Motor neuron (in vitro differentiated cells): ENCODE results near the gene NQO1. TPM values are rescaled to one million over a fixed set of nuclear protein-coding genes. Genes with fewer than 3 reads are reported as not detected.
A peak's percentile ranks its signal among the peaks of the same experiment; 100 is the strongest.

Experiments
- ATAC-seq, 8 experiments: fragments of 200-7000 bp; cut with Tn5 transposase; replicated peaks in 6 of 8; 2 replicates each; pipeline ENCODE4 v1.8.0; 2021; ENCODE audit warnings: mild to moderate bottlenecking in 8 of 8, moderate library complexity in 8 of 8
- H3K27ac ChIP-seq, 2 donors: fragments of 250-450 bp; sonication (Bioruptor Pico); 2 replicates each; pipeline ENCODE4 v1.9.0; 2021; ENCODE audit warnings: antibody characterized with exemption in 2 of 2, mild to moderate bottlenecking in 2 of 2, moderate library complexity in 1 of 2
- H3K4me1 ChIP-seq, 2 donors: fragments of 250-450 bp; sonication (Bioruptor Pico); replicated peaks in 1 of 2; 2 replicates each; pipeline ENCODE4 v1.6.1; 2021; ENCODE audit warnings: antibody characterized with exemption in 2 of 2, mild to moderate bottlenecking in 2 of 2, moderate library complexity in 1 of 2
- H3K4me3 ChIP-seq, 5 donors: fragments of 250-450 bp; sonication (Bioruptor Pico); 2 replicates each; pipeline ENCODE4 v1.9.0; 2021; ENCODE audit warnings: antibody characterized with exemption in 5 of 5, mild to moderate bottlenecking in 5 of 5, moderate library complexity in 4 of 5
- WGBS, 10 experiments: fragments of 450-650 bp; shearing (Covaris generic); methylation state at CpG; one replicate each; pipeline ENCODE4 v1.0.0; 2022; 5-methylcytosine and 5-hydroxymethylcytosine counted together
- in situ Hi-C, 9 experiments: fragments of 400-800 bp; cut with MboI; loops; one replicate each; pipeline ENCODE4 v1.15.0; 2021; ENCODE audit warnings: low sequenced_read_pairs in 9 of 9, low pct_unique_long_range_greater_than_20kb in 2 of 9; ENCODE audit not compliant: unreplicated experiment in 9 of 9
- total RNA-seq, 8 experiments: library from RNA; unstranded; fragments of 300-600 nt; gene quantifications; 2 replicates each; pipeline versions ENCODE4 v1.2.3 to v1.2.4, GENCODE V29; 2022

Gene NQO1
- total RNA-seq, 8 experiments from 2014 or later = 4.1 to 120 (median 32.6) TPM

DNA sequence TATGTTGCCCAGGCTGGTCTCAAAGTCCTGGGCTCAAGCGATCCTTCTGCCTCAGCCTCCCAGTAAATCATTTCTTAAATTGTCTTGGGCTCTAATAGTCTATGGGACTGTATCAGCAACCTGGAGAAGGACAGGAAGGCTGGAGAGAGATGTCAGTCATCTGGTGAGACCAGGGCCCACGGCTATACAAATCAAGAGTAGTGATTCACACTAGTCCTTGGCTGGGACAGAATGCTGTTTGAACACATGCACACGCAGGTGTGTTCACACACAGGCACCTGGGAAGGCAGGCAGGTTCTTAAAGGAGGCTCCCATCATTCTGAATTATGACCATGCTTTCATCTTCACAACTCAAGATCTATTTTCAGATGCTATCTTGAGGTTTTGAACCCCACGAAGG lies 14.1 kb downstream of the NQO1 start:
- in situ Hi-C loops = no loop called here
- ATAC-seq = no peak
- Histone ChIP-seq H3K4me3 (no peak overlapping the region), H3K4me1 (no peaks in the 10 kb centered on the region), H3K27ac (no peak overlapping the region)
- WGBS, 10 experiments = 75 to 100% (median 100%) methylated on average over 1 to 2 of the region's 4 CpGs; no CpG with 5 or more reads in 3 of the 10 experiments

DNA sequence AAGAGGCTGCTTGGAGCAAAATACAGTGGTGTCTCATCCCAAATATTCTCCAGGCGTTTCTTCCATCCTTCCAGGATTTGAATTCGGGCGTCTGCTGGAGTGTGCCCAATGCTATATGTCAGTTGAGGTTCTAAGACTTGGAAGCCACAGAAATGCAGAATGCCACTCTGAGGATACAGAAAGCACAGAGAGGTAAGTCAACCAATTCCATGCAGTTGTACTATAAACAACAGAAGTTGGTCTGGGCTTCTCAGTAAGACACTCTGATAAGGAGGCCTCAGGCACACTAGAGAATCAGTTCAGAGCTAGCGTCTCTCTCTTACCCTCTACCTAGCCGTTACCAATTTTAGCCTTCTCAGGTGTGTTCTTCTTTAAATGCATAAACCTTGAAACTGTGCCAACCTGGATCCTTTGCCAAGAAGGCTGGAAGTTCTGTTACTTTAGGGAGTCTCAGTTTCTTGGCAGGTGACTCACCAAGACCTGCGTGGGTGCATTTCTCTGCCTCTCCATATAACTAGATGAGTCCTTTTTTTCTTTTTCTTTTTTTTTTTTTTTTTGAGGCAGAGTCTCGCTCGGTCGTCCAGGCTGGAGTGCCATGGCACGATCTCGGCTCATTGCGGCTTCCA lies 15.1 kb downstream of the NQO1 start:
- Histone ChIP-seq H3K4me3 (no peak overlapping the region), H3K27ac (no peak overlapping the region), H3K4me1 (no peaks in the 10 kb centered on the region)
- in situ Hi-C loops = no loop called here
- 71 to 100% (median 83%) methylated on average over 3 to 12 of the region's 12 CpGs; no CpG with 5 or more reads in 2 of the 10 experiments for WGBS, 10 experiments
- no peak for ATAC-seq

DNA sequence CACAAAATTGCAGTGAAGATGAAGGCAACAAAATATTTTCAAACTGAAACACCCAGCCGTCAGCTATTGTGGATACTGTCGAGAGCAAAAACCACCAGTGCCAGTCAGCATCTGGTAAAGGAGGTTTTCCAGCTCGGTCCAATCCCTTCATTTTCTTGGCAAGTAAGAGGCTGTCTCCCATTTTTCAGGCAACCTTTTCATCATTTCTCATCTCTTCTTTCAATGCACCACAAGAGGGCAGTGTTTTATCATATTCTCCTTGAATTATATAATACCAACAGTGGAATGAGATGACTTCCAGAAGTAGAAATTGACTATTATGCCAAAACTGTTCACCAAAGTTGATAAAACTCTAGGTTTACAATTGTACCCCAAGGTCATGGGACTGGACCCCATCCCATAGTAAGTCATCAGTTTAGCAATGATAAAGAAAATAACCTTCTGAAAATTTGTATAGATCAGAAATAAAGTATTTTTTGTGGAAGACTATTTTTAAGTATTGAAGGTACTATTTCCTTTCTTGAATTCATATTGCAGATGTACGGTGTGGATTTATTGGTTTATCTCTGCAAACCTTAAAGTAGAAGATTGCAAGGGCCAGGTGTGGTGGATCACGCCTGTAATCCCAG lies 16.8 kb downstream of the NQO1 start:
- no peak overlapping the region for H3K27ac ChIP-seq
- WGBS, 10 experiments = 11 to 100% (median 48%) methylated on average over 1 to 5 of the region's 5 CpGs; no CpG with 5 or more reads in 1 of the 10 experiments

DNA sequence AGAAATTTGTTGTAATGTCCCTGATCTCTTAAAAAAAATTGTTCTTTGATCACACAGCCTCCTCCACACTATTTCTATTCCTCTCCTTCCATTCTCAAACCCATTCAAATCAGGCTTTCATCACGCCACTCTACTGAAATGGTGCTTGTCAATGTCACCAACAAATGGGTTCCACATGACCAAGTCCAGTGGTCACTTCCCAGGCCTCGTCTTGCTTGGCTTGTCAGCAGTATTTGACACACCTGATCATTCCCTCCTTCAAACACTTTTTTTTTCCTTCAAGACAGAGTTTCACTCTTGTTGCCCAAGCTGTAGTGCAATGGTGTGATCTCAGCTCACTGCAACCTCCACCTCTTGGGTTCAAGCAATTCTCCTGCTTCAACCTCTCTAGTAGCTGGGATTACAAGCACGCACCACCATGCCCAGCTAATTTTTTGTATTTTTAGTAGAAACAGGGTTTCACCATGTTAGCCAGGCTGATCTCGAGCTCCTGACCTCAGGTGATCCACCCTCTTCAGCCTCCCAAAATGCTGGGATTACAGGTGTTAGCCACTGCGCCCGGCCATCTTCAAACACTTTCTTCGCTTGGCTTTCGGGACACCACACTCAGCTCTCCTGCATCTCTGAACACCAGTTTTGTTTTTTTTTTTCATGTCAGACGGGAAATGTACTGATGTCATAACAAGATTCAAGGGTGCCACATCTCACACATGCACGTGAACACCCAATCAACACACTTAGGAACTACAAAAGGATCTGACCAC lies 18.3 kb downstream of the NQO1 start:
- no peak for ATAC-seq
- Histone ChIP-seq H3K4me1 (no peaks in the 10 kb centered on the region), H3K27ac (no peak overlapping the region), H3K4me3 (no peak overlapping the region)
- in situ Hi-C loops = no loop called here
- WGBS, 10 experiments = 71 to 98% (median 85%) methylated on average over 1 to 7 of the region's 10 CpGs

More for the DNA sequence above, 16.8 kb downstream of the NQO1 start:
- peak in 7 of 8 experiments; percentile 24 to 70 (median 42) for ATAC-seq
- in situ Hi-C loops = no loop called here
- no peak overlapping the region for H3K4me3 ChIP-seq
- H3K4me1 ChIP-seq = no peaks in the 10 kb centered on the region

DNA sequence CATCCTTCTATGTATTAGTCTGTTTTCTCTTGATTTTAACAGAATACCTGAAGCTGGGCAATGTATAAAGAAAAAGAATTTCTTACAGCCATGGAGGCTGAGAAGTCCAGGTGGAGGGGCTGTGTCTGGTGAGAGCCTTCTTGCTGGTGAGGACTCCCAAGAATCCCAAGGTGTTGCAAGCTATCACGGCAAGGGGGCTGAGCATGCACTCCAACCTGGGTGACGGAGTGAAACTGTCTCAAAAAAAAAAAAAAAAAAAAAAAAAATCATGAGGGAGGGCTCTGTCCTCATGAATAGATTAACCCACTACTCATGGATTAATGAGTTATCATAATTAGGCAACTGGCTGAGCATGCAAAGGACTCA lies 19.4 kb downstream of the NQO1 start:
- 90 to 100% (median 100%) methylated on average over 1 to 2 of the region's 2 CpGs; no CpG with 5 or more reads in 5 of the 10 experiments for WGBS, 10 experiments
- Histone ChIP-seq H3K27ac (no peak overlapping the region), H3K4me3 (no peak overlapping the region), H3K4me1 (no peaks in the 10 kb centered on the region)
- in situ Hi-C loops = no loop called here
- no peak for ATAC-seq

DNA sequence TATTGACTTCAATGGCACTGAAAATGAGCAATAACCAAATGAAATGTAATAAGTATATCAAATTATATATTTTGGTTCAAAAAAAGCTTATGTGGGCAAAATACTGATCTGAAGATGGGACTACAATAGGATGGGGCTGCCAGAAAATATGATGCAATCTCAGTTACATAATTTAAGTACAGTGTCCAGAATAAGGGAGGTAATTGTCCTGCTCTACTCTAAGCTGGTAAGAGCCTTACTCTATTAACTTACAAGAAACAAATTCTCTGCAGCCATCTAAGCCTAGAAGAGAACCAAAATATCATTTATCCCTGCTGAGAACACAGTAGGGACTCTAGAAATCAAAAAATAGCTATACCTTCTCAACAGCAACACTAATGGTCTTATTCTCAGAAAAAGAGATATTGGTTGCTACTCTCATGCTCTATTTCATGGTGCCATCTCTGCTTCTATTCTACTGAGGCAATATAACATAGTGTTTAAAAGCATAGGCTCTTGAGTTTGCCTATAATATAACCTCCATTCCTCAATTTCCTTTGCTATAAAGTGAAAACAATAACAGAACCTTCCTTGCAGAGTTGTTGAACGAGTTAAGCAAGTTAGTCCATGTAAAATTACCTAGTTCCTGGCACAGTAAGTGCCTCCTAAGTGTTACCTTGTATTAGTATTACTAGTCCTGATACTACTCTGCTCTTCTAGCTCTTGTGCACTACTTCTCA lies 19.9 kb downstream of the NQO1 start:
- in situ Hi-C loops = no loop called here
- Histone ChIP-seq H3K4me3 (no peak overlapping the region), H3K27ac (no peak overlapping the region), H3K4me1 (no peaks in the 10 kb centered on the region)
- WGBS, 10 experiments = 20 to 100% (median 82%) methylated on average over 1 of the region's 1 CpG; no CpG with 5 or more reads in 2 of the 10 experiments
- peak in 1 of 8 experiments; percentile 26 for ATAC-seq

DNA sequence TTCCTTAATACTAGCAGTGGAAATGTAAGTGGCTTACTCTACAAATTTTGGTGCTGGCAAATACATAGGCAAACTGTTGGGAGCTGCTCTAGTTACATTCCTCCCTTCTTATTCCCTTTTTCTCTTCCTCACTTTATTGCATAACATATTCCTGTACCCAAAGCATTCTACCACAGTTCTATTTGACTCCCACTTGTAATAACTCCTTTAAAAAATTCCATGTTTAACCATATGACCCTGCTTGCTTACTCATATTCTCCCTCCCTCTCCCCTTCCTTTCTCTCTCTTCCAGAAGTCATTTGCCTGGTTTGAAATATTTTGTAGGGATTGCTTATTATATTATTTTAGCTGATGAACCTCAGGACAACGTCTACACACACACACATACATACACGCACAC lies 22.7 kb downstream of the NQO1 start:
- WGBS, 10 experiments = 80 to 100% (median 86%) methylated on average over 1 to 2 of the region's 2 CpGs; no CpG with 5 or more reads in 5 of the 10 experiments
- ATAC-seq = no peak

DNA sequence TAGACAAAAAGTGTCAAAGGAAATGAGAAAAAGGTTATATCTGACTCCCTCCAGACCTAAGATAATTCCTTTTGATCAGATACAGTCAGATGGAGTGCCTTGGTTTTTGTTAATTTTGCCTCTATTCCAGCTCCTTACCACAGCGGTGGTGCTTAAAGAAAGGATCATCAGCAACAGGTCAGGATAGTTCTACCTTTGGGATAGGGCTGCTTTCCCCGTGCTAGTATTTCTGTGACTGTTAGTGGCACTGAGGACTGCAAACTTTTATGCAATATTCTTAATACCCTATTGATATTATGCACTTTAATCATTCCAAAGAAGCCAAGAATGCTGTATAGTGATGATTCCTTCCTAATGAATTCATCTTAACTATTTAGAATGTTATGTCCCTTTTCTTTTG lies 24.5 kb downstream of the NQO1 start:
- in situ Hi-C loops = no loop called here
- H3K27ac ChIP-seq = no peak overlapping the region
- H3K4me1 ChIP-seq = no peaks in the 10 kb centered on the region
- 60 to 100% (median 95%) methylated on average over 1 to 2 of the region's 2 CpGs; no CpG with 5 or more reads in 1 of the 10 experiments for WGBS, 10 experiments
- no peak overlapping the region for H3K4me3 ChIP-seq
- no peak for ATAC-seq

More for the DNA sequence above, 22.7 kb downstream of the NQO1 start:
- in situ Hi-C loops = no loop called here
- no peak overlapping the region for H3K27ac ChIP-seq
- no peak overlapping the region for H3K4me3 ChIP-seq
- no peaks in the 10 kb centered on the region for H3K4me1 ChIP-seq

DNA sequence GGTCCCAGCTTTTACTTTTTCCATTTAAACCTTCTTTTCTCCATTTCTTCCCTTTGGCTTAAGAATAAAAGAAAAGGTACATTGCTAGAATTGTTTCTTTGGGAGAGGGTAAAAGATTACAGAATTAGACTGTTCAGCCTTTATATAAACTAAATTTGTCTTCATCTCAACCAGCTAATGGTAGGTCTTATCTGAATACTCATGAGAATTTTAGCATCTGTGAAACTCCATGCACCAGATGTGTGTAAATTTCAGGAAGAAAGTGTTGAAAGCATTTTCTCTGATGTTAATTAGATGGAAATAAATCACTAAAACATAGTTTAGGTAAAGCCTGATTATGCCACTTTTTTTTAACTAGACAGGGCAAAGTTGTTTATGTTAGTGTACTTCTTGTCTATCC lies 24.9 kb downstream of the NQO1 start:
- in situ Hi-C loops = no loop called here
- peak in 3 of 8 experiments; percentile 25 to 48 (median 42) for ATAC-seq
- no peak overlapping the region for H3K27ac ChIP-seq
- H3K4me1 ChIP-seq = no peaks in the 10 kb centered on the region
- H3K4me3 ChIP-seq = no peak overlapping the region

DNA sequence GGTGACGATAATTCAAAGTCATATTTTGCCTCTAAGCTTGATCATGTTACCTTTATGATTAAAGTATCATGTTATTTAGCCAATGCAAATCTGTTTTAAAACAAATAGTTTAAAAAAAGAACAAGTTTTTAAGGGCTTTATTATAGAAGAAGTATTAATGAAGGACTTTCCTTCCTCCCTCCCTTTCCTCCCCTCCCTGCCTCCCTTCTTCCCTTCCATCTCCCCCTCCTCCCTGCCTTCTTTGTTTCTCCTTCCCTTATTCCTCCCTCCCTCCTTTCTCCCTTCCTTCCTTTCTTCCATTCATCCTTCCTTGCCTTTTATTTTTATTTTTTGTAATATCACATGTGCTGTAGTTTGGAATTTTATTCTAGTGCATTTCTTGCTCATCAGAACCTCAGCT lies 26.4 kb downstream of the NQO1 start:
- Histone ChIP-seq H3K4me3 (no peak overlapping the region), H3K27ac (no peak overlapping the region), H3K4me1 (no peaks in the 10 kb centered on the region)
- ATAC-seq = no peak
- in situ Hi-C loops = no loop called here
- WGBS, 10 experiments = 80 to 100% (median 88%) methylated on average over 1 of the region's 1 CpG; no CpG with 5 or more reads in 5 of the 10 experiments

DNA sequence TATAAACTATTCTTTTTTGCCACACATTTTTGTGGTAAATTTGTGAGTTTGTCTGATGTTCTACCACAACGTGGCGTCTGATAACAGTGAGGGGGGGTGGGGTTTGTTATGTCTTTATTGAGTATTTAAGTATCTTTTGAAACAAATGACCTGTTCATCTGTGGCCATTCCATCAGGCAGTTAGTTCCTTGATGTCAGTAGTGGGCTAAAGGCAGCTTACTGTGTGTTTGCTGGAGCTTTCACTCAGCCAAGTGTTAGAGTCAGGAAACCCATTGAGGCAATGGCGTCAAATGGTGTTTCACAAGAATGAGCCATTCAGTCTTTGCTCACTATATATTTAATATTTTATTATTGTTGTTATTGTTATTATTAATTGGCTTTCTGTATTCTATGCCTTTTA lies 28.0 kb downstream of the NQO1 start:
- Histone ChIP-seq H3K4me3 (no peak overlapping the region), H3K27ac (no peak overlapping the region), H3K4me1 (no peaks in the 10 kb centered on the region)
- no peak for ATAC-seq
- in situ Hi-C loops = no loop called here
- WGBS, 10 experiments = 75 to 100% (median 96%) methylated on average over 1 to 3 of the region's 3 CpGs; no CpG with 5 or more reads in 3 of the 10 experiments

DNA sequence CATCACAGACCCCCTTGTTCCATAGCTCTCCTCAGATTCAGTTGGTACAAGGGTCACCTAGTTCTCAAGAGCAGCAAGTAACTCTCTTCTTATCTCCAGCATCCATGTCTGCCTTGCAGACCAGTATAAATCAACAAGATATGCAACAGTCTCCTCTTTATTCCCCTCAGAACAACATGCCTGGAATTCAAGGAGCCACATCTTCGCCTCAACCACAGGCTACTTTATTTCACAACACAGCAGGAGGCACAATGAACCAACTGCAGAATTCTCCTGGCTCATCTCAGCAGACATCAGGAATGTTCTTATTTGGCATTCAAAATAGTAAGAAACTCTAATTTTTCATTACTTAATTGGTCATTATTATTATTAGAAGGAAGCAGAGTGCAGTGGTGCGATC lies 32.4 kb downstream of the NQO1 start:
- no peak for ATAC-seq
- Histone ChIP-seq H3K4me3 (no peak overlapping the region), H3K4me1 (no peaks in the 10 kb centered on the region), H3K27ac (no peak overlapping the region)
- WGBS, 10 experiments = 100% methylated on average over 1 to 2 of the region's 2 CpGs; no CpG with 5 or more reads in 5 of the 10 experiments
- in situ Hi-C loops = no loop called here
